ENCODE data around the gene SAMD3.
"Not testable (repeated sequence)": the region's sequence is repeated elsewhere in the genome, so short reads cannot be mapped to it uniquely, and the experiment has no call there.

Gene SAMD3

GRCh38 chr6:130173377-130174004 lies 49.3 kb downstream of the SAMD3 start:
- DNase-seq (ENCODE audit: low spot score), result not testable (repeated sequence)

GRCh38 chr6:130170160-130170559 lies 52.6 kb downstream of the SAMD3 start:
- not testable (repeated sequence) for DNase-seq (ENCODE audit: low spot score)

DNA sequence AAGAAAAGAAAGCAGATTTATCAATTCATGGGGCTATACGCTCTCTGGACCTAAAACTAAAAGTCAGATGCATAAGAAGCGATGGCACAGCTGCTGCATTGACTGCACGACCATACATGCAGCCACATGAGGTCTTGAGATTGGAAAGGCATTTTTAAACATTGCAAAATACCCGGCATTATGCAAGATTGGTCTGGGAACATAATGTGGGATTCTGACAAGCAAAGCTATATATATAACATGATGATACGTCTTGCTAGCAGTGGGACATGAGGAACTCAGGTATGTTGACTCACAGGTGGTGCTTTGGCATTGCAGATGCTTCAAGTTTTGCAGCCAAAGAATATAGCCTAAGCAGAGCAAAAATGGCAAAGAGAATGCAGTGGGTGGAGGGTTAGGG lies 55.1 kb downstream of the SAMD3 start:
- DNase-seq (ENCODE audit: low spot score), result no peak

DNA sequence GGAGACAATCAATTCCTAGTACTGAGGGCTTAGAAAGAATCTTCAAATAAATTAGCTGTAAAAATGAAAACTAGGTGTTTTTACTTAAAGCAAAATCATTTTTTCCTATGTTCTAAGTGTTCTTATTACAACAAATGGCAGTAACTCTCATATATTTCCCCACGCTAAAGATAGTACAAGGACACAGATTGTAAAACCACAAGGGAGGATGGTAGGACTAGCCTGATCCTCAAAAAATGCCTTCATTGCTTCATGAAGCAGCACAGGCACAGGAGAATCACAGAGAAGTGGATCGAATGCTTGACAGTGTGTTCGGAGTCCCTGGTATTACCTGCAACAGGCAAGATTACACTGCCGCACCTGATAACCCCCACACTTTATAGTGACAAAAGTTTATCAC lies 58.5 kb downstream of the SAMD3 start:
- no peak for DNase-seq (ENCODE audit: low spot score)

DNA sequence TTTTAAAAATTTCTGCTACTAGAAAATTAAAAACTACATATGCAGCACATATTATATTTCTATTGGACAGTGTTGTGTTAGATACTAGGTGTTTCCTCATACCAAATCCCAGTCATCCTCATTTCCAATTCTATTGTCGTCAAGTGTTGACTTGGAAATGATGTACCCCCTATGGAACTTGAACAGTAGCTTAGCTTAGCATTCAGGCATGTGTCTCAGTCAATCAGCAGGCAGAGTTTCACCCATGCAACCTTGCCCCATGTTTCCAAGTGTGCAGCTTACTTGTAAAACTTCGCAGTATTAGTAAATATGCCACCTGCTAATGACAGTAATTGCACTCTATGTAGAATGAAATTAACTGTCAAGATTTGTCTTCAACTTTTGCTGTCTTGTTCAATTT lies 59.5 kb downstream of the SAMD3 start:
- no peak for DNase-seq (ENCODE audit: low spot score)

DNA sequence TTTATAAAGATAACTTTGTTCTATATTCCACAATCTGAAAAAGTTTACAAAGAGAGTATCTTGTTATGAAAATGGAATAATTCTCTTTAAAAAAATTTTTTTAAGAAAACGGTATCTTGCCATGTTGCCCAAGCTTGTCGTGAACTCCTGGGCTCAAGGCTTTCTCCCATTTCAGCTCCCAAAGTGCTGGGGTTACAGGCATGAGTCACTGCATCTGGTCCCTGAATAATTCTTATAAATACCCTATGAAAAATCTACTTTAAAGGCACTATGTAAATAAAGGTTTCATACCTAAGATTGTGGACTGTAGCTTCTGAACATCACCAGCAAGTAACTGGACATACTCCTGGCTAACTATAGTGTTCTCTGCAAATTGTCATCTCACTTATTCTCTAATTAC lies 60.3 kb downstream of the SAMD3 start:
- DNase-seq (ENCODE audit: low spot score), result no peak

DNA sequence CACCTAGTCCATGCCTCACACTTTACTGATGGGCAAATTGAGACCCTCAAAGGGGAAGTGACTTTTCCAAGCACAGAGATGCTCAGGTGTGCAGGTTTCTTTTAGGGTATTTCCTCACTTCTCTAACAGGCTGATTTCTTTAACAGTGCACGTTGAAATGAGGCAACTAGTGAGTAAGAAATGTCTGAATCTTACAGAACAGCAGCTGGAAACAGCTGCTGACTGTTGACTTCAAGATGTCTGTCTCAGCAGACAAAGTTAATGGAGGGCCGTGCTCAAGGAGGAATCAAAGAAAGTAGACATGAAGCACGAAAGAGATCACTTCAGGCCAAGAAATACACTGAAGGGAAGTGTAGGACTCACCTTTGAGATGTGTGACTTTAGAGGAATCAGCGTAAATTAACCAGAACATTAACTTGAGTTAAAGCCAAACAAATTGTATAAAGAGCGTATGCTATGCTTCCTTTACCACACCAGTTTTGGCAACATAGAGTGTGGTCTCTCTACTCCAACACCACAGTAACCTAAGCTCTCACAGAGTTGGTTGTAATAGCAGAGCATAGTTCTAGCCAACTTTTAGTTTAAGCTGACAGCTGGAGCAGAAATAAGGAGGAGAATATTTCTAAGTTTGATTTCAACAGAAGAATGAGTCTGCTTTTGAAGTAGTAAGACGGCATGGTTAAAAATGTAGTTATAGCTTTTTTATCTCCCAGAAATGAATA lies 60.9 kb downstream of the SAMD3 start:
- no peak for DNase-seq (ENCODE audit: low spot score)

GRCh38 chr6:130159956-130160355 lies 62.8 kb downstream of the SAMD3 start:
- DNase-seq (ENCODE audit: low spot score), result no peak

GRCh38 chr6:130158548-130158947 lies 64.2 kb downstream of the SAMD3 start:
- no peak for DNase-seq (ENCODE audit: low spot score)

GRCh38 chr6:130158056-130158455 lies 64.7 kb downstream of the SAMD3 start:
- DNase-seq (ENCODE audit: low spot score), result no peak

GRCh38 chr6:130156908-130157307 lies 65.8 kb downstream of the SAMD3 start:
- DNase-seq (ENCODE audit: low spot score), result no peak

GRCh38 chr6:130152908-130153510 lies 69.7 kb downstream of the SAMD3 start:
- no peak for DNase-seq (ENCODE audit: low spot score)

DNA sequence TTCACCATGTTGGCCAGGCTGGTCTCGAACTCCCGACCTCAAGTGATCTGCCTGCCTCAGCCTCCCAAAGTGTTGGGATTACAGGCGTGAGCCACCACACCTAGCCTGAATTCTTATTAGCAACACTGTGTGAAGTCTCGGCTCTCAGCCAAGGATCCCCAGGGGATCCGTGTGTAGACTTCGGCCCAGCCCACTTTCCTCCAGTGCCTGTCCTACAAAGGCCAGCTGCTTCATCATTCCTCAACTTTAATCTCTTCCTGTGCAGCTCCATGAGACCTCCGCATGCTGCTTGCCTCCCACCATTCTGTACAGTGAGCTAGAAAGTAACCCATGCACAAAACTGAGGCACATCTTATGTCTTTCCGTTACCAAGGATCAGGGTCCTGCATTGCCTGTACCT lies 71.8 kb downstream of the SAMD3 start:
- DNase-seq (ENCODE audit: low spot score), result no peak

DNA sequence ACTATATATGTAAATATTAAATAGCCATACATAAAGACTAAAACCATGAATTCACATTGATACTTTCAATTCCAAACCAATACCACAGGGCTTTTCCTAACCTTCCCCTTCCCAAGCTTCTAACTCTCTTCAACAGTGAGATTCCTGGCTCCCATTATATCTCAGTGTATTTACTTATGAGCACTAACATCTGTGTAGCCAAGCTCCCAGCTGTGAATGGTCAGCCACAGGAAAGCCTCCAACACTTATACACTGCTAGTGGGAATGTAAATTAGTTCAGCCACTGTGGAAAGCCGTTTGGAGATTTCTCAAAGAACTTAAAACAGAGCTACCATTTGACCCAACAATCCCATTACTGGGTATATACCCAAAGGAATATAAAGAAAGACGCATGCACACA lies 73.7 kb downstream of the SAMD3 start:
- DNase-seq (ENCODE audit: low spot score), result not testable (repeated sequence)

- DNase-seq (ENCODE audit: low spot score), result no peak
Measured at GRCh38 chr6:130148181-130148580, 74.6 kb downstream of the SAMD3 start.

- DNase-seq (ENCODE audit: low spot score), result no peak
Measured at GRCh38 chr6:130147111-130147510, 75.6 kb downstream of the SAMD3 start.

- no peak for DNase-seq (ENCODE audit: low spot score)
Measured at GRCh38 chr6:130143709-130144108, 79.0 kb downstream of the SAMD3 start.

DNA sequence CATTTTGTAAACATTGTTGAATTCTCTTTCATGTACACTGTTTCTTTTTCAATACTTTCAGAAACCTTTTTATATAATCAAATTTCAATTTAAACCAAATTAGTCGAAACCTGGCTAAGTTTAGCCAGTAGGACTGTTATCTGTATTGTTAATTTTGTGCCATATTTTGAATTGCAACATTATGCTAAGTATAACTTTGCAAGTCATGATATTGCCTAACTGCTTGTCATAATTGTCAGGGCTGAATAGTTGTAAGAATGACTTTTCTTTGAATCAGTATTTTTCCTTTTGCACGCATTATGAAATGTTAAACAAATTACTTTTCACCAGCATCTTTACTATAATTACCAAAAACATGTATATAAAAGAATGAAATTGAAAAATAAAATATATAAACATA lies 82.7 kb downstream of the SAMD3 start:
- no peak for DNase-seq (ENCODE audit: low spot score)

DNA sequence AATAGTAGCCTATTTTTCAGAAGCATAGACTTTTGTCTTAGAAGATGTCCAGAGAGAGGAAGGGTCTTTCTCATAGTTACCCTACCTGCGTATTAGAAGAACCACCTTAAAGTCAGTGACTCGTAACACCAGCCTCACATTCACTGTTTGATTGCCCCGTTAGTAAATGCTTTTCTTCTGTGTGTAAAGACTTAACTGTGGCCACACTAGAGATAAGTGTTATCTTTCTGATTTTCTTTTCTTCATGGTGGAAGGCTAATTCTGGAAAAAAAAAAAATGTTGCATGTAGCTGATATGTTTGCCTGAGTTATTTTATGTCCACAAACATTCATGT lies 83.9 kb downstream of the SAMD3 start:
- DNase-seq (ENCODE audit: low spot score), result no peak

- no peak for DNase-seq (ENCODE audit: low spot score)
Measured at GRCh38 chr6:130138116-130138908, 84.4 kb downstream of the SAMD3 start.

DNA sequence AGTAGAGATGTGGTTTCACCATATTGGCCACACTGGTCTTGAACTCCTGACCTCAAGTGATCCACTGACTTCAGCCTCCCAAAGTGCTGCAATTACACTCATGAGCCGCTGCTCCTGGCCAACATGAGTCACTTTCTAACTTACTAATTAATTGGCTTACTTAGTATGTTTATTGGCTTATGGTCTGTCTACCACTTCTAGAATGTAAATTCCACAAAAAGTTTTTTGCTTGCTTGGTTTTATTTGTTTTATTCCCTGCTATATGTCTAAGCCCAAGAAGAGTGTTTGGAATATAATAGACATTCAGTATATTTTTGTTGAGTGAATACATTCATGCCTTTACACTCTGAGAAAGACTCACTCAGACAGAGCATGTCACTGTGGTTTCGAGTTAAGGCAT lies 86.0 kb downstream of the SAMD3 start:
- no peak for DNase-seq (ENCODE audit: low spot score)

DNA sequence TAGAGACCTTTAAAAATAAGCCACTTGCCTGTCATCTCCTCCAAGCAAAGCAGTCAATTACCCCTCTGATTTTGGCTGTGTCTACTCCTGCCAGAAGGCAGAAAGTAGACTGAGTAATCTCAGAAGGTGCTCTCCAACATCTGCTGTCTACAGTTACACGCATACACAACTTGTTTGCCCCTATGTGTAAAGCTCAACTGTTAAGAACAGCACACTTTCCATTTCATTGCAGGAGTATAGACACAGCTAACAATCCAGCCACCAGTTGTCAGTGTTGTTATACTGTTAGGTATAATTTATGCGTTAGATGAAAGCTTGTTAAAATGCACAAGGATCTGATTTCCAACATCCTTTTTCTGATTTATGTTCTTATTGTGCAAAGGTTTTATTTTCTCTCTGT lies 88.2 kb downstream of the SAMD3 start:
- DNase-seq (ENCODE audit: low spot score), result no peak

DNA sequence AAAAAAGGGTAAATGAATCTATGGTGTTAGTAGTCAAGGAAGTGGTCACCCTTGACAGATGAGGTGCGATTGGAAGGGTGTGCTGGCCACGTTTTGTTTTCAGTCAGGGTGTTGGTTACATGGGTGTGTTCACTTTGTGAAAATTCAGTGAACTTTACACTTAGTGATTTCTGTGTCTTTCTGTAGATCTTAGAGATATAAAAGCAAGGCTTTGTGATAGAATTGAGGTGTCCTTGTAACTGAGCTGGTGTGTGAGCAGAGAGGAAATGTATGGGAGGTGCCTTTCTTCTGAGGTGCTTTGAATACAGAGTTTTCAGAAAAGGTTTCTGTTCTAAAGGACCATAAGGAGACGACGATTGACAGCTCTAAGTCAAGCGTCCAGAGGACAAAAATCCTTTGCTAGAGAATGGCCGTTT lies 90.5 kb downstream of the SAMD3 start:
- no peak for DNase-seq (ENCODE audit: low spot score)

Data from ecto neural progenitor cell (in vitro differentiated cells).